ENCODE results near the gene BCL7A.
"Not testable (repeated sequence)": the region's sequence is repeated elsewhere in the genome, so short reads cannot be mapped to it uniquely, and the experiment has no call there.

Gene BCL7A

GRCh38 chr12:122056406-122056805 is 34.7 kb downstream of the BCL7A start:
- not testable (repeated sequence) for DNase-seq (ENCODE audit: low read depth)

- DNase-seq (ENCODE audit: low read depth): no peak
These were observed 35.5 kb downstream of the BCL7A start for GRCh38 chr12:122057007-122057735.

DNA sequence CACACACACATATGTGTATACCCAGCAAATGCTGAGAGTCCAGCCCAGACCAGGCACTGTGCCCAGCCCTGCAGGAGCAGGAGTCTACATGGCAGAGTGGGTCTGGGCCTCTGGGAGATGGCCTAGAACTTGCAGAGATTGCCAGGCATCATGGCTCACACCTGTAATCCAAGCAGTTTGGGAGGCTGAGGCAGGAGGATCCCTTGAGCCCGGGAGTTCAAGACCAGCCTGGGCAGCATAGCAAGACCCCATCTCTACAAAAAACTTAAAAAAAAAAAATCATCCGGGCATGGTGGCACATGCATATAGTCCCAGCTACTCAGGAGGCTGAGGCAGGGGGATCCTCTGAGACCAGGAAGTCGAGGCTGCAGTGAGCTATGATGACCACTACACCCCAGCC is 36.1 kb downstream of the BCL7A start:
- no peak for DNase-seq (ENCODE audit: low read depth)

- DNase-seq (ENCODE audit: low read depth): no peak
These were observed 37.0 kb downstream of the BCL7A start for GRCh38 chr12:122058549-122059149.

- DNase-seq (ENCODE audit: low read depth): no peak
These were observed 37.7 kb downstream of the BCL7A start for GRCh38 chr12:122059203-122059960.

DNA sequence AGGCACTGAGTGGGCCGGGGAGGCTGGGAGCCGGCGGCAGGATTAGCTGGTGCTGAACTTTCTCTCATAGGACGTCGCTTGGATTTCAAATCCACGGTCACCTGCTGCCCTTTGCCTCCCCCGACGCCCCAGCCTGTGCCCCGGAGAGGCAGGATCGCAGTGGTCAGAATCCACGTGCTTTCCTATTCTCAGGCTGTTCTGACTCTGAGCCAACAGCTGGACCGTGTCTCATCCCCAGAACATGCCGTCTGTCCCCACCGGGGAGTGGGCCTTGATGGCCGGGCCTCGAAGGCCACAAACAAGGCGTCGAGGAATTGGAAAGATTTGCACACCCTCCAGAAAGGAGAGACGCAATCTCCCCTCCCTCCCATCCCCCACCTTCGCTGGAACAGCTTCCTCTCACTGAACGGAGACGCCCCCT is 38.4 kb downstream of the BCL7A start:
- DNase-seq (ENCODE audit: low read depth): no peak

DNA sequence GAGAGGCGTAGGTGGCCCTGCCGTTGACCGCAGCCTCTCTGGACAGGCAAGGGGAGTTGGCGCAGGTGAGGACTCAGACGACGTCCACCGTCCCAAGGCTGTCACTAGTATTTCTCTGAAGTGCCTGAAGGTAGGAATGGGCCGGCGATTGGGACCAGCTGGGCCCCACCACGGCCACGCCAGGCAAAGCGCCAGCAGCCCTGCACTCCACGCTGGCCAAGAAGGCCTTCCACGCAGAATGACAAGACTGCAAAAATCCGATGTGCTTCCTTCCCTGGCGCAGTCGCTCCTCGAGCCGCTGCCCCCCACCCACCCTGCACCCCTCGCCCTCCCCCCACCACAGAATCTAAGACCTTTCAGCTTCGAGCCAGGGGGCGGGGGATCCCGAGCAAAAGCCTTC is 39.6 kb downstream of the BCL7A start:
- no peak for DNase-seq (ENCODE audit: low read depth)

DNA sequence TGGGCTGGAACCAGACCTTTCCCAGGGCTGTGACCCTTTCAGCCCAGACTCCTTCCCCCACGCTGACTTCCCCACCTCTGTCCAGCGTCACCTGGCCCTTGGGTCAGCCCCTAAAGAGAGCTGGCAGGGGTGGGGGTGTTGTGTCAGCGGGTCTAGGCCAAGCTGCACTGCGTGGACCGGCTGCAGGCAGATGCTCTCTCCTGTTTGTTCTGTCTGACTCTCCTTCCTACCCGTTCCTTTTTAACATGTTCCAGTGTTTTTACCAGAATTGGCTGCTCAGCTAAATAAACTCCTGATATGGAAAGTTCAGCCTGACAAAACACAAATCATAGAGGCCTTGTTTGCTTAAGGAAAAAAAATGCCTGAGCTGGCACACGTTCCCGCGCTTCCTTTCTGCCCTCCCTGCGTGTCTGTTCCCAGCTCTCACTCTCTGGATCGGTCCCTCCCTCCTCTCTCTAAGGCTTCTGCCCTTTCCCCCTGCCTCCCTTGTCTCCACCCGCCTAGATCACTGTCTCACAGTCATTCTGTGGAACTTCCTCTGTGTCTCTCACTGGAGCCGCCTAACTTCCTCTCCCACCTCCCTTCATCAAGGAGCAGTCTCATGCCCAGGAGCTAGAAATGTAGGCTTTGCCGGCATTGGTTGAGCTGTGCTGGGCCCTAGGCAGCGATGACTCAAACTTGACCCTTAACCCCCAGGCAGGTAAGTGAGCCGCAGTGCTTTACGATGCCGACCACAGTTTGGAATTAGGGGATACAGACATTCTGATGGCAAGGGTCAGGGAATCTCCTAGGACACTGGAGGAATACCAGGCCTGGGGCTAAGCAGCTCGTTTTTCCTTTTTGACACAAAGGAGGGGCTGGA is 41.4 kb downstream of the BCL7A start:
- DNase-seq (ENCODE audit: low read depth): peak; percentile 59

DNA sequence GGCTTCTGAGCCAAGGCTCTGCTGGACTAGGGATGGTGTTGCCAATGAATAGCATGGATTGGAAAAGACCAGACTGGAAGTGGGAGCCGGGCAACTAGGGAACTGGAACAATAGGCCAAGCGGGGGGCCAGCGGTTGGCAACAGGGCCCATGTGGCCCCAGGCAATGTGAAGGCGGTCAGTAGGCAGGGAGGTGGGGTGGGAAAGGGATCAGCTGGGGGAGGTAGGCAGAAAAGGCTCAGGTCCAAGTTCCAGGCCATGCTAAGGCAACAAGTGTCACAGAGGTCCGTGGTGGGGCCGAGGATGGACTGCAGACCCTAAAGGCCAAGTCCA is 42.0 kb downstream of the BCL7A start:
- DNase-seq (ENCODE audit: low read depth): no peak

- peak; percentile 91 for DNase-seq (ENCODE audit: low read depth)
These were observed 42.5 kb downstream of the BCL7A start for GRCh38 chr12:122064025-122064777.

DNA sequence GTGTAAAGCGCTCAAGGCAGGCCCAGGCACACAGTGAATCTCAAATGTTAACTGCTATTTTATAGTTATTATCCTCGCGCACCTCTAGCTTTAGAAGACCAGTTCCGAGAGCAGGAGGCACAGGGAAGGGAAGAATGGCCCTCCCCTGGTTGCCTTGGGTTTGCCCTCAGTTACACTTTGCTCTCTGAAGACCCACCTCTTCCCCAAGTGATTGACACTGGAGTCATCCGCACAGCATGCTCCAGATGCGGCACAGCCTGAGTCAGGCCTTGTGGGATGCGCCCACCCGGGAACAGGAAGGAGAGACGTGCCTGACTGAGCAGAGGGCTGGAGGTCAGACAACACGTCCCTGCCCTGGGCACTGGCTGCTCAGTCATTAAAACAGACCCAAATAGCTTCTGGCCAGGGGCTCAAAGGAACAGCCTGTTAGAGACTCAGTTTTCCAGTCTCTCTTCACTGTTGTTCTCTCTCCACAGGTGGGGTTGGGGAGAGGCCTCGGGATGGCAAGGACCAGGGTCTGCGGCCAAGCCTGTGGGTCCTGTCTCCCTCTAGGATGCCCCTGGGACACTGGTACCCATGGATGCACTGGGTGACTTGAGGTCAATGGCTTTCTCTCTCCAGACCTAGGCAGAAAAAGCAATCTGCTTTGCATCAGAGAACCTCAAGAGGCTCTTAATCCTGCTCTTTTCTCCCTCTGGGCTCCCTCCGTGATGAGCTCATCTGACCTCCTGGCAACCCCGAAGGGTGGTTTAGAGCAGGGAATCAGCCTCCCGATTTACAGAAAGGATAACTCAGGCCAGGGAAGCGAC is 43.3 kb downstream of the BCL7A start:
- DNase-seq (ENCODE audit: low read depth): peak; percentile 63

GRCh38 chr12:122067548-122067947 is 45.9 kb downstream of the BCL7A start:
- DNase-seq (ENCODE audit: low read depth): no peak

DNA sequence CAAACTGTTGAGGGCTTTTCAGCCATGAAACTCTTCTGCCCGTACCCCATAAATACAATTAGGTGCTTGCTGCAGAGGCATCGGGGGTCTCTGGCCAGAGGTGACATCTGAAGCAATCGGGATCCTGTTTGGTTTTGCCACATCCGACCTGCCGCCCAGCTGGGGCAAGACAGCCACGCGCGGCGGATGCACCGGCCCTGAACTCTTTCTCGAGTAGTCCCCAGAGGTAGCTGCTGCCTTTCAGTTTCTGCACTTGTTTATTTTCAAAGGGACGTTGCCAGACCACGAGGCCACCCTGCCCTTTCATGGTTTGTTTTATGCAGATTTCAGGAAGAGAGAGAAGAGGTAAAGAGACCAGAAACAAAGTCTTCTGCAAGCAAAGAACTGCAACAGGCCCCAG is 46.3 kb downstream of the BCL7A start:
- DNase-seq (ENCODE audit: low read depth): peak; percentile 86

- DNase-seq (ENCODE audit: low read depth): peak; percentile 96
These were observed 50.6 kb downstream of the BCL7A start for GRCh38 chr12:122072031-122072970.

GRCh38 chr12:122073815-122074214 is 52.1 kb downstream of the BCL7A start:
- no peak for DNase-seq (ENCODE audit: low read depth)

- no peak for DNase-seq (ENCODE audit: low read depth)
These were observed 55.2 kb downstream of the BCL7A start for GRCh38 chr12:122076743-122077495.

DNA sequence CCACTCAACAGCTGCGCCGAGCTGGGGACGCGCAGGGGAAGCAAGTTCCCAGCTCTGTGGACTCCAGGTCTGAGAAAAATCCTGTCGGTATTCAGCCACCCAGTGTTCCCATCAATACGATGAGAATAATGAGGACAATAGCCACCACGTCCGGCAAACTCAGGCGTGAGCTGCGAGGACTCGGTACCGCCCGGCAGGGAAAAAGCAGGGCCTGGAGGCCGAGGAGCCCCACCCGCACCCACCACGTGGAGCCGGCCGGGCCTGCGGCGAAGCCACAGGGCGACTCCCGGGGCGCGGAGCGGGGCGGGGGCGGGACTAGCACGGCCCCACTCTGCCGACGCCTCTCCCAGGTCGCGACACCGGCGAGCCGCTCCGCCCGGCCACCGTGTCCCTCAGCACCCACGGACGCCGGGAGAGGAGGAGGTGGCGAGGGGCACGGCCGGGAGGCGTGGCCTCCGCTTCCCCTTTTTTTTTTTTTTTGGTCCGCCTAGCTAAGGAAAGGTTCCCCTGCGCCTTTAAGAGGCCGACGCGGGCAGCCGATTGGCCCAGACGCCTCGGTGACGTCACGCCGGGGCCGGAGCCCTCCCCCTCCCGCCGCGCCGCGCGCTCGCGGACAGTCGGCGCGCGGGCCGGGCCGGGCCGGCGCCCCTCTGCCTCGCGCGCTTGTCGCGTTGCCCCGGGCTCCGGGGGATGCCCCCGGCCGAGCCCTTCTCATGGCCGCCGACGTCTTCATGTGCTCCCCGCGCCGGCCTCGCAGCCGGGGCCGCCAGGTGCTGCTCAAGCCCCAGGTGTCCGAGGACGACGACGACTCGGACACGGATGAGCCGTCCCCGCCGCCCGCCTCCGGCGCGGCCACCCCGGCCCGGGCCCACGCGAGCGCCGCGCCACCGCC is 56.7 kb downstream of the BCL7A start, which contains the start of gene MLXIP:
TSS of gene MLXIP (plus strand) at position 616 of the 892 bp plus-strand sequence. CDS start at position 714, 98 bp downstream.
- peak; percentile 92 for DNase-seq (ENCODE audit: low read depth)
